ENCODE measurements around the gene CLIP2.

The CLIP2 gene

GRCh38 chr7:74292757-74293576 is 3.8 kb downstream of the CLIP2 start:
- peak overlapping the region; percentile 85 for H3K18ac ChIP-seq (ENCODE audit: low read length)
- WGBS, 2 donors (ENCODE audit: extremely low coverage in 2 of 2, insufficient read length in 2 of 2, insufficient replicate concordance in 1 of 2) = no CpG with 5 or more reads among the region's 18 CpGs
- H4K91ac ChIP-seq (ENCODE audit: low read depth, low read length, poor library complexity) = no peak overlapping the region
- H3K27me3 ChIP-seq (ENCODE audit: control insufficient read depth in 3 of 3, insufficient read depth in 3 of 3, low read depth in 1 of 3, low read length in 3 of 3) = peaks cover 0 to 6% (median 0%) of the 10 kb centered on the region in 3 experiments
- no peak overlapping the region for H2BK15ac ChIP-seq (ENCODE audit: low read length)
- peak overlapping the region; percentile 2 for H3K14ac ChIP-seq (ENCODE audit: low read length)
- H3K4me1 ChIP-seq (ENCODE audit: control insufficient read depth in 2 of 2, insufficient read depth in 1 of 2, low read depth in 1 of 2, low read length in 2 of 2) = peaks cover 28 to 32% of the 10 kb centered on the region in 2 donors
- peaks cover 24% of the 10 kb centered on the region for H3K79me1 ChIP-seq (ENCODE audit: low read depth, low read length)
- no peak overlapping the region for H3K4ac ChIP-seq (ENCODE audit: low read length)
- H2BK120ac ChIP-seq (ENCODE audit: low read depth, low read length) = no peak overlapping the region
- H3K36me3 ChIP-seq (replicated peaks in 1 of 2; ENCODE audit: control insufficient read depth in 2 of 2, insufficient read depth in 2 of 2, low read length in 2 of 2) = peaks cover 0 to 14% of the 10 kb centered on the region in 2 donors
- no peak overlapping the region for H3K27ac ChIP-seq (replicated peaks; ENCODE audit: low read length)
- no peak for DNase-seq (ENCODE audit: low spot score)
- peak overlapping the region; percentile 66 for H3K9ac ChIP-seq (ENCODE audit: low read depth, low read length, poor library complexity)
- peak overlapping the region; percentile 68 for H3K23ac ChIP-seq (ENCODE audit: low read depth, low read length, poor library complexity)
- H3K9me3 ChIP-seq (replicated peaks in 1 of 2; ENCODE audit: control insufficient read depth in 2 of 2, insufficient read depth in 1 of 2, low read depth in 1 of 2, low read length in 2 of 2) = peaks cover 0 to 2% of the 10 kb centered on the region in 2 donors
- no peak overlapping the region for H2AFZ ChIP-seq (ENCODE audit: low read length)
- no peak overlapping the region for H3K4me3 ChIP-seq (ENCODE audit: low read length in 2 of 2)
- no peak overlapping the region for H4K8ac ChIP-seq (ENCODE audit: low read depth, low read length)
- peak overlapping the region; percentile 66 for H2AK5ac ChIP-seq (ENCODE audit: low read depth, low read length)
- no peak overlapping the region for H3K4me2 ChIP-seq (ENCODE audit: insufficient read depth, low read length, poor library complexity, severe bottlenecking)
- no peak overlapping the region for H2BK5ac ChIP-seq (ENCODE audit: low read length)
- no peak overlapping the region for H2BK12ac ChIP-seq (ENCODE audit: low read length)

GRCh38 chr7:74293577-74293908 is 4.3 kb downstream of the CLIP2 start:
- DNase-seq (ENCODE audit: low spot score) = no peak
- no peak overlapping the region for H2AFZ ChIP-seq (ENCODE audit: low read length)
- no peak overlapping the region for H3K4ac ChIP-seq (ENCODE audit: low read length)
- H3K18ac ChIP-seq (ENCODE audit: low read length) = peak overlapping the region; percentile 85
- peak overlapping the region; percentile 68 for H3K23ac ChIP-seq (ENCODE audit: low read depth, low read length, poor library complexity)
- peaks cover 0 to 2% (median 0%) of the 10 kb centered on the region in 3 experiments for H3K27me3 ChIP-seq (ENCODE audit: control insufficient read depth in 3 of 3, insufficient read depth in 3 of 3, low read depth in 1 of 3, low read length in 3 of 3)
- peak overlapping the region; percentile 2 for H3K14ac ChIP-seq (ENCODE audit: low read length)
- H3K9me3 ChIP-seq (replicated peaks in 1 of 2; ENCODE audit: control insufficient read depth in 2 of 2, insufficient read depth in 1 of 2, low read depth in 1 of 2, low read length in 2 of 2) = peaks cover 0 to 2% of the 10 kb centered on the region in 2 donors
- H2BK5ac ChIP-seq (ENCODE audit: low read length) = no peak overlapping the region
- H3K9ac ChIP-seq (ENCODE audit: low read depth, low read length, poor library complexity) = no peak overlapping the region
- H3K4me2 ChIP-seq (ENCODE audit: insufficient read depth, low read length, poor library complexity, severe bottlenecking) = peak overlapping the region; percentile 4
- H3K36me3 ChIP-seq (replicated peaks in 1 of 2; ENCODE audit: control insufficient read depth in 2 of 2, insufficient read depth in 2 of 2, low read length in 2 of 2) = peaks cover 0 to 14% of the 10 kb centered on the region in 2 donors
- peaks cover 25 to 28% of the 10 kb centered on the region in 2 donors for H3K4me1 ChIP-seq (ENCODE audit: control insufficient read depth in 2 of 2, insufficient read depth in 1 of 2, low read depth in 1 of 2, low read length in 2 of 2)
- H2BK120ac ChIP-seq (ENCODE audit: low read depth, low read length) = no peak overlapping the region
- no peak overlapping the region for H2BK15ac ChIP-seq (ENCODE audit: low read length)
- no peak overlapping the region for H3K4me3 ChIP-seq (ENCODE audit: low read length in 2 of 2)
- no peak overlapping the region for H3K27ac ChIP-seq (replicated peaks; ENCODE audit: low read length)
- H2BK12ac ChIP-seq (ENCODE audit: low read length) = no peak overlapping the region
- no peak overlapping the region for H4K8ac ChIP-seq (ENCODE audit: low read depth, low read length)
- no peak overlapping the region for H4K91ac ChIP-seq (ENCODE audit: low read depth, low read length, poor library complexity)
- no CpG with 5 or more reads among the region's 4 CpGs for WGBS, 2 donors (ENCODE audit: extremely low coverage in 2 of 2, insufficient read length in 2 of 2, insufficient replicate concordance in 1 of 2)
- peak overlapping the region; percentile 66 for H2AK5ac ChIP-seq (ENCODE audit: low read depth, low read length)
- peaks cover 24% of the 10 kb centered on the region for H3K79me1 ChIP-seq (ENCODE audit: low read depth, low read length)

GRCh38 chr7:74294191-74294998 is 5.2 kb downstream of the CLIP2 start:
- Histone ChIP-seq H2BK12ac (ENCODE audit: low read length) (no peak overlapping the region), H3K23ac (ENCODE audit: low read depth, low read length, poor library complexity) (no peak overlapping the region), H3K79me1 (ENCODE audit: low read depth, low read length) (peaks cover 24% of the 10 kb centered on the region), H3K4me2 (ENCODE audit: insufficient read depth, low read length, poor library complexity, severe bottlenecking) (no peak overlapping the region), H3K18ac (ENCODE audit: low read length) (peak overlapping the region; percentile 81), H2BK15ac (ENCODE audit: low read length) (no peak overlapping the region), H3K36me3 (replicated peaks in 1 of 2; ENCODE audit: control insufficient read depth in 2 of 2, insufficient read depth in 2 of 2, low read length in 2 of 2) (peaks cover 0 to 14% of the 10 kb centered on the region in 2 donors), H3K4me1 (ENCODE audit: control insufficient read depth in 2 of 2, insufficient read depth in 1 of 2, low read depth in 1 of 2, low read length in 2 of 2) (peaks cover 20 to 23% of the 10 kb centered on the region in 2 donors), H2AFZ (ENCODE audit: low read length) (no peak overlapping the region), H4K8ac (ENCODE audit: low read depth, low read length) (no peak overlapping the region), H3K9me3 (replicated peaks in 1 of 2; ENCODE audit: control insufficient read depth in 2 of 2, insufficient read depth in 1 of 2, low read depth in 1 of 2, low read length in 2 of 2) (peaks cover 0 to 2% of the 10 kb centered on the region in 2 donors), H3K4ac (ENCODE audit: low read length) (no peak overlapping the region), H2BK5ac (ENCODE audit: low read length) (no peak overlapping the region), H3K27ac (replicated peaks; ENCODE audit: low read length) (no peak overlapping the region), H4K91ac (ENCODE audit: low read depth, low read length, poor library complexity) (no peak overlapping the region), H3K14ac (ENCODE audit: low read length) (no peak overlapping the region), H3K9ac (ENCODE audit: low read depth, low read length, poor library complexity) (peak overlapping the region; percentile 37), H3K4me3 (ENCODE audit: low read length in 2 of 2) (no peak overlapping the region), H2AK5ac (ENCODE audit: low read depth, low read length) (peak overlapping the region; percentile 74), H2BK120ac (ENCODE audit: low read depth, low read length) (no peak overlapping the region), H3K27me3 (ENCODE audit: control insufficient read depth in 3 of 3, insufficient read depth in 3 of 3, low read depth in 1 of 3, low read length in 3 of 3) (peaks cover 0 to 2% (median 0%) of the 10 kb centered on the region in 3 experiments)
- no CpG with 5 or more reads among the region's 17 CpGs for WGBS, 2 donors (ENCODE audit: extremely low coverage in 2 of 2, insufficient read length in 2 of 2, insufficient replicate concordance in 1 of 2)
- DNase-seq (ENCODE audit: low spot score) = no peak

All from neuronal stem cell (in vitro differentiated cells).